HUDEP-2 (cell line): ENCODE measurements around the gene FMC1.
"Not testable (repeated sequence)": the region's sequence is repeated elsewhere in the genome, so short reads cannot be mapped to it uniquely, and the experiment has no call there.

Source experiments
- DNase-seq, 76 experiments: peaks; one replicate each; lab custom pipeline; 2025; ENCODE audit not compliant: unreplicated experiment in 76 of 76; lab: John Stamatoyannopoulos, UW

Gene FMC1

DNA sequence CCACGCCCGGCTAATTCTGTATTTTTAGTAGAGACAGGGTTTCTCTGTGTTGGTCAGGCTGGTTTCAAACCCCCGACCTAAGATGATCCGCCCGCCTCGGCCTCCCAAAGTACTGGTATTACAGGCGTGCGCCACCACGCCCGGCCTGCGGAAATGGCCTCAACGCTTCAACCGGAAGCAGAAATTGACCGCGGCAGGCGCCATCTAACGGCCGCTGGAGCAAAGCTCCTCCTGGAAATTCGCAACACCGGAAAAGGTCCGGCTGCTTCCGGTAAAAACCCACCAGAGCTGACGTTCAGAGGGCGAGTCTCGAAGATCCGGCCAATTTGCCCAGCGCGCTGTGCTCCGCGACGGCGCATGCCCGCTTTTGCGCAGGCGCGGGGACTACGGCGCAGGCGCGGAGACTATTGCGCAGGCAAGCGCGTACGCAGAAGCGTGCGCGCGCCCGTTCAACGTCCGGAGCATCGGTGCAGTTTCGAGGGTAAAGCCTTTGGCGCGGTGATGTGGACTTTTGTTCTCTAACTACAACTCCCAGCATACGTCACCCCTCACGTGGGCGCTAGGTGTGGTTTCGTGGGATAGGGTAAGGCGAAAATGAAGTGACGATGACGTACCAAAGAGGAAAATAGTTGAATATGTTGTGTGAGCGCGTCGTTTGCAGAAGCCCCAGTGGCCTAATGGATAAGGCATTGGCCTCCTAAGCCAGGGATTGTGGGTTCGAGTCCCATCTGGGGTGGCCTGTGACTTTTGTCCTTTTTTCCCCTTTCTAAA lies 915 bp upstream of the FMC1 start:
- DNase-seq: peak; percentile 23 to 100 (median 96)

DNA sequence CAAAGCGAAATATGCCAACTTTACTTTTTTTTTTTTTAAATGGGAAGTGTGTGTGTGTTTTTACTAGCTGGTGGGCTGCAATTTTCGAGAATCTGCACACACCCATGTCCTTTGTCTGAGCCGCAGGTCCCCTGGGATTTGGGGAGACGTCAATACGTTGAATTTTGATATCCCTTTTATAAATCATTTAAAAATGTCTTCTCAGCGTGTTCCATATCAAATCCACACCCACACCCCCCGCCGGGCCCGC lies 404 bp upstream of the FMC1 start:
- DNase-seq: peak in 1 of 76 experiments; percentile 71

DNA sequence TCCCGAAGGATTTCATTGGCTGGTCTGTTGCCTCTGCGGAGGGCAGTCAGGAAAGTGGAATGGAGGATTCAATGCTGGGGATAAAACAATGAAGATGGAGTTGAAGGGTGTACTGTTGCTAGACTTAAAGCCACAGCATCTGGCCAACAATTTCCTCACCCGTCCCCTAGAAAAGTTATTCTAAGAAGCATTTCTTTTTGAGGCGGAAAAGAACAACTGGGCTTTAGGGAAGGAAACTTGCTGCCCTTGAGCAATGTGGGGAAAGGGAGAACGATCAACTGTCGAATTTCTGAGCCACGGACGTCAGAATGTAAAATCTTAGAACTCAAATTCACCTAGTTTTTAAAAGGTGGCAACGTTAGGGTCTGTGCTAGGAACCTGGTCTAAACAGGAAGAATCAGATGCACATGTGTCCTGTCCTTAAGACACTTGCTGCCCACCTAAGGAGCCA lies 664 bp downstream of the FMC1 start:
- peak in 6 of 76 experiments; percentile 54 to 86 (median 75) for DNase-seq

DNA sequence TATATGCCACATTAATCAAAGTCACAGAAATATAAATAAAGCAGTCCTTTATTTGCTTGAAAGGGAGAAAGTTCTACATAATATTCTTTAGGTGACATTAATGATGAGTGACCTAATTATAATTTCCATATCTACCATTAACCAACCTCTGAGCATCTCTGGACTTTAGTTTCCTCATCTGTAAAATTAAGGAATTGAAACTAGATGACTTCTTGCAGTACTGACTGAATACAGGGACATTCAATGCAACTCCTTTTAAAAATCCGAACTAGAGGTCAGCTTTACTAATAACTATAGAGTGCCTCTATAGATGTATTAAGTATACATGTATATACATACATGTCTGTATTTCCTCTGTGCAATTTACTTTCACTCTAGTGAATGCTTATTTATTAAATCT lies 3.9 kb downstream of the FMC1 start:
- no peak for DNase-seq

DNA sequence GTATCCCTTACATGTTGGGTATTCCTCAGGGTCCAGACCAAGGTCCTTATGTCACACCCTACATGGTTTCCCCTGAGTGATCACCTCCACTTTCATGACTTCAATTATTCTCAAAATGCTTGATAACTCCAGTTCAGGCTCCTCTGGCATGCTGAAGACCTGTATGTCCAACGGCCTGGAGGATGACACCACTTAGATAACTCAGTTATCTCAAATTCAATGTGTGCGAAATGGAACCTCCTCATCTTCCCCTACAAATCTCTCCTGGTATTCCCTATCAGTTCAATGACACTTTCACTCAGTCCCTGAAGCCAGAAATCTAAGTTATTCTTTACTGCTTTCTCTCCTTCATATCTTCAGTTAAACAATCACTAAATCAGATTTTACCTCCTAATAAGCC lies 9.9 kb downstream of the FMC1 start:
- peak in 5 of 76 experiments; percentile 6 to 32 (median 7) for DNase-seq

DNA sequence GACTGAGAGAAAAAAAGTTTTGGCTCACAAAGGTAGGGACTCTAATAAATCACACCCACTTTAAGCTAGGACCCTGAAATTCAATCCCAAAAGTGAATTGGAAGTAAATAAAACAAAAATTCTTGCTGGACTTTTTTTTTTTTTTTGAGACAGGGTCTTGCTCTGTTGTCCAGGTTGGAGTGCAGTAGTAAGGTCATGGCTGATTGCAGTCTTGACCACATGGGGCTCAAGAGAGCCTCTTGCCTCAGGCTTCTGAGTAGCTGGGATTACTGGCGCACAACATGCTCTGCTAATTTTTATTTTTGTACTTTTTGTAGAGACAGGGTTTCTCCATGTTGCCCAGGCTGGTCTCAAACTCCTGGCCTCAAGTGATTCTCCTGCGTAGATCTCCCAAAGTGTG lies 13.6 kb downstream of the FMC1 start:
- DNase-seq: no peak

DNA sequence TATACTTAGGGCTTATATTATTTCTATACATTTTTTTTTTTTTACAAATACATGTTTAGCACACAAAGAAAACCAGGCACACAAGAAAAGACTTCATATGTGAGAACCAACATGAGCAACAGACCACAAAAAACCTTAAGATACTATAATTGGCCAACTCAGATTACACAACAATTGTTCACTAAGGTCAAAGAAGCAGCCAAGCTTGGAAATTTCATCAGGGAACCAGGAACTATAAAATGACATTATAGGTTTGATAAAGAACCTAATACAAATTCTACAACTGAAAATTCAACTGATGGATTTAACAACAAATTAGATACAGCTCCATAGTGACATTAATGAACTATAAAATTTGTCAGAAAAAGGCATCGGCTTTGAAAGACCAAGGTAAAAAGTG lies 14.2 kb downstream of the FMC1 start:
- DNase-seq: no peak

DNA sequence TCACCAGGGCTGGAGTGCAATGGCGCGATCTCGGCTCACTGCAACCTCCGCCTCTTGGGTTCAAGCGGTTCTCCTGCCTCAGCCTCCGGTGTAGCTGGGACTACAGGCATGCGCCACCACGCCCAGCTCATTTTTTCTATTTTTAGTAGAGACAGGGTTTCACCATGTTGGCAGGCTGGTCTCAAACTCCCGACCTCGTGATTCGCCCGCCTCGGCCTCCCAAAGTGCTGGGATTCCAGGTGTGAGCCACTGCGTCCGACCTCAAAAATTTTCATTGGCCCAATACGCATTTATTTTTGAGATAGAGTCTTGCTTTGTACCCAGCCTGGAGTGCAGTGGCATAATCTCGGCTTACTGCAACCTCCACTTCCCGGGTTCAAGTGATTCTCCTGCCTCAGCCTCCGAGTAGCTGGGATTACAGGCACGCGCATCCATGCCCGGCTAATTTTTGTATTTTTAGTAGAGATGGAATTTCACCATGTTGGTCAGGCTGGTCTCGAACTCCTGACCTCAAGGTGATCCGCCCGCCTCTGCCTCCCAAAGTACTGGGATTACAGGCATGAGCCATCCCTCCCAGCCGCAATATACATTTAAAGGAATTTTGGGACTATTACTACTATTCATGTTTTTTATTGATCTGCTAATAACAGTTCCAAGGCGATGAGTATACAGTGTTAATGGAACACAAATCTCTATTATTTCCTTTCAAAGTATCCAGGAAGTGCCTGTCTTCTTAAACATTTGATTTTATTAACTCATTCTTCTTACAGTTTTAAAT lies 16.8 kb downstream of the FMC1 start:
- DNase-seq: not testable (repeated sequence)

DNA sequence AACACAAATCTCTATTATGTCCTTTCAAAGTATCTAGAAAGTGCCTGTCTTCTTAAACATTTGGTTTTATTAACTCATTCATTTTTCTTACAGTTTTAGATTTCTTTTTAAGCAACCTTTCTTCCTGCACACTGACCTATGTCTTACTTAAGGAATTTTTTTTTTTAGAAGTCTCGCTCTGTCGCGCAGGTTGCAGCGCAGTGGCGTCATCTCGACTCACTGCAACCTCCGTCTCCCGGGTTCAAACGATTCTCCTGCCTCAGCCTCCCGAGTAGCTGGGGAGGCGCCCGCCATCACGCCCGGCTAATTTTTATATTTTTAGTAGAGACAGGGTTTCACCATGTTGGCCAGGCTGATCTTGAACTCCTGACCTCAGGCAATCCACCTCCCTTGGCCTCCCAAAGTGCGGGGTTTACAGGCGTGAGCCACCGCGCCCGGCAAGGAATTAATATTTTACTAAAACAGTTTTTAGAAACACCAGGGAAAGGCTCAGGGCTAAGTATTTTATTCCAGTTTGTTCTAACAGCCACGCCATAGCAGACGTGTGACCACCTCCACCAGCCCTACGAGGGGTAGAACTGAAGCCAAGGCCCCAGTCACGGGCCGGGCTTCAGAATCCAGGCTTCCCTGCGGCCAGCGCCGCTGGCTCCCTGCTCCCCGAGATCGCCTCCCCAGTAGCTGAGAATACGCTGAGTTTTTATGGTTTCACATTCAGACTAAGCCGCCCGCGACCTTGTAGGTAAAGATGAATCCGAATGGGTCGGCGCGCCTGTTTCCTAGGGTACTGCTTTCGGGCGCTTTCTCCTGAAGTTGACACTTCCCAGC lies 17.6 kb downstream of the FMC1 start:
- DNase-seq: peak in 17 of 76 experiments; percentile 4 to 68 (median 46)

DNA sequence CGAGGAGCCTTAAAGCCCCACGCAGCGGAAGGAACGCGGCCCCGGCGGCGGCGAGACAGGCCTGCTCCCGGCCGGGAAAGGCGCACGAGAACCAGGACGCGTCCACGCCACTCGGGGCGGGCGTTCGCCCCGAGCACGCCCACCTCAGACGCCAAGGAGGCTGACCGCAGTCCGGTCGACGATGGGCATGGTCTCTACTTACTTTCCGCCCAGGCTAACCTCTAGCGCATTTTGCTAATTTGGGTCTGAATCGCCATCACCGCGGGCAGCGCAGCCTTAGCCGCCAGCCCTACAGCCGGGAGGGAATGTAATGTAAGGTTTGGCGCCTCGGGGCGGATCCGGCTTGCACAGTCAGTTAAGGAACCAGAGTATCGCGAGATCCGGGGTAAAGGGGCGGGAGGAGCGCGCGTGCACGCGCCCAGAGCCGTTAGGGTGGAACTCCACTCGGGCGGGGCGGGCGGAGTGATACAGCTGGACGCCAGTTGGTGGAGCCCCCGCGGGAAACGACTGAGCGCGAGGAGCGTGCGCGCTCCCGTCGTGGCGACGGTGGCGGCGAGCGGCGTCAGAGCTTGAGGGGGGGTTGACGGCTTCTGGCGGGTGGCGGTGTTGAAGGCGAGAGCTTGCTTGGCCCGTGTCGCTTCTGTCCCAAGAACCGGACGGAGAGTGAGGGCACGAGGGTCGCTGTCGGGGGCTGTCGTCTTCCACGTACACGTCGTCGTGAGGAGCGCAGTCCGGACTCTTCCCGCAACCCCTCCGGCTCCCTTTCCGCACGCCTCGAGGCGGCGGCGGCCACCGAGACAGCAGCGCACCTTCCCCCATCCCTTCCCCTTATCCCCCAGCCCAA lies 18.5 kb downstream of the FMC1 start, which contains the start of gene LUC7L2:
TSS of gene LUC7L2 (plus strand) at position 529 of the 844 bp plus-strand sequence. CDS start 368 bp downstream, outside the sequence.
- DNase-seq: peak; percentile 71 to 99 (median 97)

DNA sequence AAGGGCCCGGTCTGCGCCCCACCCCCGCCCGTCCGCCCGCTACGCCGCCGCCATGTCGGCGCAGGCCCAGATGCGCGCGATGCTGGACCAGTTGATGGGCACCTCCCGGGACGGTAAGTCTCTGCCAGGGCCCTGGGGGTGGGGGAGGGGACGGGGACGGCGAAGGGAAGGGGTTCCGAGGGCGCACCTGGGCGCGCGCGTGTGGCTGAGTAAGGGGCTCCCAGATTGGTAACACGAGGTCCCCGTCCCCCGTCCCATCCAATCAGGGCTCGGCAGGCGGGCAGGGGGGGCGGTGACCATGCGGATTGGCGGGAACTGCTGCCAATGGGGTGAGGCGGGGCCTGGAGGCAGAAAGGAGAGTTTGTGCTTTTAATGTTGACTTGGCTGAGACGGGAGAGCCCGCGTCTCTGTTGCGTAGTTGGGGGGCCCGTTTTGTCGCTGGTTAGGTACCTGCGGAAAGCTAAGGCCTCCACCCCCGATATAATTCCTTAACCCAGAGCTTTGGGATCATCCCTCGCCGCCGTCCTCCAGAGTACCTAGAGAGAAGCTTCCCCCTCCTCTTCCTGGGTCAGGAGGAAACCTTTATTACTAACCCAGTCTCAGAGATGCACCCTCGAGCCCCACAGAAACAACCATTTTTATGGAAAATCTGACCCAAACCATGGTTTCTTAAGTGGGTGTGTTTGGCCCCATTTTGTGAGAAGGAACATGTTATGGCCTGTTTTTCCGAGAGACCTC lies 19.2 kb downstream of the FMC1 start:
- DNase-seq: peak; percentile 31 to 97 (median 92)

DNA sequence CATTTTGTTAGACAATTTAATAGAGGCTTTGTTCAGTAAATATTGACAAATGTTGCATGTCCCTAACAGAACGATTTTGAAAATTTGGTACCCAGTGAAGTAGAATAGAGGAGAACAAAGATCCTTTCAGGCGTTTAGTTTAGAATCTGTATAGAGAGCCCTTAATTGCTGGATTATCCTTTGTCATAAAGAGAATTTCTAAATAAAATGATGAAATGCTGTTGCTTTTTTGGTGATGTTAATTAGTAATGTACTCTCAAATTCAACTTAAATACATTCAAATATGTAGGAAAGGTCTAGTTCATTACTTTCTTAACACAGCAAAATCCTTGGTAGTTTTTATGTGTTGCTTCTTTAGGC lies 19.8 kb downstream of the FMC1 start:
- DNase-seq: no peak

DNA sequence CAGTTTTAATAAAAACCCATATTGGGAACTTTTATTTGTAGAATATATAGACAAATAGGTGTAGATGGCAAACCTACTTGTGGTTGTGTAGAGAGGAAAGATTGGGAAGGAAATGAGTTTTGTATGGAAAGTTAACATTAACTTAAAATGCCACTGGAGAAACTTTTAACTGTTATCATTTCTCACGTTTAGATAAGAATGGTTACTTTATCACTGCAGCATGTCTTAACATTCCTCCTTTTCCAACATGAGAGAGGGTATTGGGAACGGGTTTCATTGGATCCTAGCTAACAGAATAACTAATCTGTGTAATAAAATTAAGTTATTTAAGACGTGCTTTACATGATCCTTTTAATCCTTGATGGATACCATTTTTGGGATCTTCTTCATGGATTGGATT lies 20.4 kb downstream of the FMC1 start:
- DNase-seq: no peak

DNA sequence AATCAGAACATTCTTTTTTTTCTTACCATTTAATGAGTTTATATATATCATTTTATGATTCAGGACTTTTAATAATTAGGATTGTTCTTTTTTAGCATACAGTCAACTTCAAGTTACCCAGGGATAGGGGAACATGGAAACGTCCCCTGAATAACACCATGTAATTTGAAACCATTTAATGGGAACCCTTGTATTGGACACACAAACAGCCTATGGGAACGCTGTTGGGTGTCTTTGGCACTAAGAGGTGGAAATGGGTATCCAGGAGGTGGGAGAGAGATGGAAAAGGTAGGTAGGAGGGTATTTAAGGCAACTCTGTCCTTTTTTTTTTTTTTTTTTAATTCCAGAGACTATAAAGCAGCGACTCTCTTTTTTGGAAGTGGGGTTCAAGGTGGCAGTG lies 21.2 kb downstream of the FMC1 start:
- DNase-seq: no peak

DNA sequence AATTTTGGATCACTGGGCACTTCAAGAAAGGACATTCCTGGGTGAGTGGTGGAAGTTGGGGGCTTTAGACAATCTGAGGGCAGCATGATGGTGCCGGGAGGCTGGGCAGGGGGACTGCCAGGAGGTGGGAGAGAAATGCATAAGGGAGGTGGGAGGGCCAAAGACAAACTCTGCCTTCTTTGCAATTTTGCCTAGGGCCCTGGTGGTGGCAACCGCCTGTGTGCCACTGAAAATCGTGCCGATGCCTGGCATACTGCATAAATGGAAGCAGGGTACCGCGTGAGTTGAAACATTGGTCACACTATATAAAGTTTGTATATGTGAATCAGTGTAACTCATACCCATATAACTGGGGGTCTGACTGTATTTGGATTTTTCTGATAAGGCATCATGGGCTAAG lies 21.8 kb downstream of the FMC1 start:
- DNase-seq: no peak

DNA sequence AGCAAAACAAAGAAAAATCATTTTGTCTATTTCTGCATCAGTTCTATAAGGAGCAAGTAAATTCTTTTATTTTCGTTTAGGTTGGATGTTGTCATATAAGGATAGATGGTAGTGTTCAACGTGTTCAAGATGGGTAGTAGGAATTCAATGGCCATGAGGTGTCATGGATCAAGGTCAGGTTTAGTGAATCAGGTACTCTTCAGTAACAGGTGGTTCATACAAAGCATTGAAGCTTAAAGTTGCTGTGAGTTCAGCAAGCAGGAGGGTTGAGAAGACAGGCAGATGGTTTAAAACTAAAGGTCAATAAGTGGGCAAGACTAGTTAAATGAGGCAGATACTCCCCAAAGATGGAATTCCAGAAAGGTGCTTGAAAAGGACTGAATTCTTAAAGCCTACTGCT lies 24.2 kb downstream of the FMC1 start:
- DNase-seq: no peak

DNA sequence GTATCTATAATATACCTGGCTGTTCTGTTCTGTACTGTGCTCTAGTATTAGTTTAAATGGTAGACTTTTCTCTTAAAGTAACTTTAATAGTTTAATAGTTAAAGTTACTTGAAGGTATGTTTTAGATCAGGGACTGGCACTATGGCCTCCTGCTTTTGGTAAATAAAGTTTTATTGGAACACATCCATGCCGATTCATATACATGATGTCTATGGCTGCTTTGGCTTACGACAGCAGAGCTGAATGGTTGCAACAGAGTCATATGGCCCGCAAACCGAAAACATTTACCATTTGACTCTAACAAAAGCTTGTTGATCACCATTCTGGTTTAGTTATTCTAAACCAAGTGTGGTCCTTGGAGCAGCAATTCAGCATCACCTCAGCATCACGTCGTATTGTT lies 25.3 kb downstream of the FMC1 start:
- DNase-seq: no peak

DNA sequence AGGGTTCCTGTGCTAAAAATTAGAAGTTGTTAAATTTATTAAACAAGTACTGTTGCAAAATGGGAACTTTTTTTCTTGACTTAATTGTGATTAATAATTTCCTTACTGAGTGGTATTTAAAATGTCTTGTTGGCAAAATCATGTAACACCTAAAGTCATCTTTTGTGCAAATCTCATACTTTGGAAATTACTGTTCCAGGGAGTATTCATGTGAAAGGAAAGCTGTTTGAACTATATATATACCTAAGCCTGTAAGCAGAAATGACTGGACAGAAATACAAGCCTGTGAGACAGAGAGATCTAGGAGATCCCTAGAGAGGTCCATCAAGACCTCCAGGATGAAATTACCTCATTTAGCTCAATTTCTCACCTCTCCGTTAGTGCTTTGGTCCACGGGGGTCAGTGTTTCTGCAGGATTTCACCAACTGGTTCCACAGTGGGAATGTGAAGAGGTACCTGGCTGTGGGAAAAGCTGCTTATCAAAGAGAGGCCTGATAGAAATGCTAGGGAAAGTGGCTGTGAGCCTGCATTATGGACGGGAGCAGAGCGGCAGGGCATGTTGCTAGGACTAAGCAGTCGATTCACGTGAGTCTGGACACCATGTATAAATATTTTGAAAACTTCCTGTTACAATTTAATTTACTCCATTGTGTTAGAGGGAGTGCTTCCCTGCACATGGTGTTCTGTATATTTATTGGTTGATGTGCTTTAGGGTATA lies 26.5 kb downstream of the FMC1 start:
- no peak for DNase-seq

DNA sequence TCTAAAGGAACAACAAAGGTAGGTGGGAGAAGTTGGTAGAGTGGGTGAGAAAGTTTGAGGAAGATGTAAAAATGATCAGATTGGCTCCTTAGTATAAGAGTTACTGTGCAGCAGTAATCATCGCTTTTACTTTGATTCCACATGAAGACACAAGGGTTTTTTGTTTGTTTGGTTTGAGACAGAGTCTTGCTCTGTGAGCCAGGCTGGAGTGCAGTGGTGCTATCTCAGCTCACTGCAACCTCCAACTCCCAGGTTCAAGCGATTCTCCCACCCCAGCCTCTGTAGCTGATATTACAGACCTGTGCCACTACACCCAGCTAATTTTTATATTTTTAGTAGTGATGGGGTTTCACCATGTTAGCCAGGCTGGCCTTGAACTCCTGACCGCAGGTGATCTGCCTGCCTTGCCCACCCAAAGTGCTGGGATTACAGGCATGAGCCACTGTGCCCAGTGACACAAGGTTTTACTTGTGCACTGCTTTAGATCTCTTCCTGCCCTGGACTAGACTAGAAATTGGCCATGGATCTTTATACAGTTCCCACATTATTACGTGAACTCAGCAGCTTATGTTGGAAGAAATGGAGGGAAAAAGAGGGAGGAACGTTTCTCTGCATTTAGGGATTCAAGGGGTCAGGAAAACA lies 29.3 kb downstream of the FMC1 start:
- DNase-seq: no peak
